ENCODE results near the gene HEXD. TPM values are rescaled to one million over a fixed set of nuclear protein-coding genes. Genes with fewer than 3 reads are reported as not detected.
A peak's percentile ranks its signal among the peaks of the same experiment; 100 is the strongest.

The HEXD gene
- total RNA-seq, 4 donors from 2014 or later, result 10.6 to 42.0 (median 12.9) TPM

DNA sequence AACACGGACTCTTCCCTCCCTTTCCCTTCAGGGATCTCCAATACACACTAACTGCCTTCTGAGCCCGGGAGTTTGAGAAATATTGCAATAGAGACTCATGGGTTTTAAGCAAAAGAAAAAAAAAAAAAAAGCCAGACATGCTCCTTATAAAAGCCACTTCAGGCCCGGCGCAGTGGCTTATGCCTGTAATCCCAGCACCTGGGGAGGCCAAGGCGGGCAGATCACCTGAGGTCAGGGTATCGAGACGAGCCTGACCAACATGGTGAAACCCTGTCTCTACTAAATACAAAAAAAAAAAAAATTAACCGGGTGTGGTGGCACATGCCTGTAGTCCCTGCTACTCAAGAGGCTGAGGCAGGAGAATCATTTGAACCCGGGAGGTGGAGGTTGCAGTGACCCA, 2.4 kb upstream of the HEXD start:
- intact Hi-C loops (cut with DNase I), result loop anchor here (2.0 kb wide), 1 partner anchor 65 kb away; no protein-coding TSS in a partner anchor
- Histone ChIP-seq H3K27ac (no peak overlapping the region), H3K4me1 (peaks cover 16 to 38% (median 16%) of the 10 kb centered on the region in 3 donors), H3K4me3 (no peak overlapping the region), H3K9me3 (no peaks in the 10 kb centered on the region), H3K27me3 (no peaks in the 10 kb centered on the region), H3K36me3 (peaks cover 0 to 27% (median under 1%) of the 10 kb centered on the region in 3 donors)
- no peak for TF ChIP-seq POLR2A (IDR thresholded peaks at IDR 0.05)
- TF ChIP-seq, protein P1, sequence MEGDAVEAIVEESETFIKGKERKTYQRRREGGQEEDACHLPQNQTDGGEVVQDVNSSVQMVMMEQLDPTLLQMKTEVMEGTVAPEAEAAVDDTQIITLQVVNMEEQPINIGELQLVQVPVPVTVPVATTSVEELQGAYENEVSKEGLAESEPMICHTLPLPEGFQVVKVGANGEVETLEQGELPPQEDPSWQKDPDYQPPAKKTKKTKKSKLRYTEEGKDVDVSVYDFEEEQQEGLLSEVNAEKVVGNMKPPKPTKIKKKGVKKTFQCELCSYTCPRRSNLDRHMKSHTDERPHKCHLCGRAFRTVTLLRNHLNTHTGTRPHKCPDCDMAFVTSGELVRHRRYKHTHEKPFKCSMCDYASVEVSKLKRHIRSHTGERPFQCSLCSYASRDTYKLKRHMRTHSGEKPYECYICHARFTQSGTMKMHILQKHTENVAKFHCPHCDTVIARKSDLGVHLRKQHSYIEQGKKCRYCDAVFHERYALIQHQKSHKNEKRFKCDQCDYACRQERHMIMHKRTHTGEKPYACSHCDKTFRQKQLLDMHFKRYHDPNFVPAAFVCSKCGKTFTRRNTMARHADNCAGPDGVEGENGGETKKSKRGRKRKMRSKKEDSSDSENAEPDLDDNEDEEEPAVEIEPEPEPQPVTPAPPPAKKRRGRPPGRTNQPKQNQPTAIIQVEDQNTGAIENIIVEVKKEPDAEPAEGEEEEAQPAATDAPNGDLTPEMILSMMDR (IDR thresholded peaks at IDR 0.05), result no peak
- DNase-seq, result no peak
- WGBS, 2 donors, result 88 to 90% methylated on average over 7 of the region's 9 CpGs

- Histone ChIP-seq H3K9me3 (no peaks in the 10 kb centered on the region), H3K27me3 (no peaks in the 10 kb centered on the region), H3K4me1 (peaks cover 16 to 38% (median 16%) of the 10 kb centered on the region in 3 donors), H3K36me3 (peaks cover 0 to 32% (median 5%) of the 10 kb centered on the region in 3 donors), H3K4me3 (no peak overlapping the region), H3K27ac (no peak overlapping the region)
- DNase-seq, result no peak
- 83 to 86% methylated on average over 4 of the region's 4 CpGs for WGBS, 2 donors
- TF ChIP-seq POLR2A (IDR thresholded peaks at IDR 0.05), result no peak
- TF ChIP-seq, protein P1 (IDR thresholded peaks at IDR 0.05), result no peak
- intact Hi-C loops (cut with DNase I), result no loop called here
These were observed 1.9 kb upstream of the HEXD start for GRCh38 chr17:82416264-82416663.

DNA sequence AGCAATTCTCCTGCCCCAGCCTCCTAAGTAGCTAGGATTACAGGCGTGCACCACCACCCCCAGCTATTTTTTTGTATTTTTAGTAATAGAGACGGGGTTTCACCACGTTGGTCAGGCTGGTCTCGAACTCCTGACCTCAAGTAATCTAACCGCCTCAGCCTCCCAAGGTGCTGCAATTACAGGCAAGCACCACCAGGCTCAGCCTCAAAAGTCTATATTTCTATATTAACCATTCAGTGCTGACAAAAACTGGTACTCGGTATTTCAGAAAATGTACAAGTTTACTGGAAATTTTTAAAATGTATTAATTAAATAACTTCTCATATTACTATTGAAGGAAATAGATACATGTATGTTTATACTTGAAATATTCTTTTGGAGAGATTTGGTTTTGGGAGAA, 1.4 kb upstream of the HEXD start:
- H3K9me3 ChIP-seq, result no peaks in the 10 kb centered on the region
- no peak for DNase-seq
- no peak overlapping the region for H3K27ac ChIP-seq
- no peak overlapping the region for H3K4me3 ChIP-seq
- H3K4me1 ChIP-seq, result peaks cover 16 to 38% (median 16%) of the 10 kb centered on the region in 3 donors
- intact Hi-C loops (cut with DNase I), result no loop called here
- peaks cover 0 to 37% (median 8%) of the 10 kb centered on the region in 3 donors for H3K36me3 ChIP-seq
- 83 to 85% methylated on average over 6 of the region's 6 CpGs for WGBS, 2 donors
- no peak for TF ChIP-seq POLR2A (IDR thresholded peaks at IDR 0.05)
- TF ChIP-seq, protein P1 (IDR thresholded peaks at IDR 0.05), result peak in 1 of 6 experiments; percentile 24
- no peaks in the 10 kb centered on the region for H3K27me3 ChIP-seq

DNA sequence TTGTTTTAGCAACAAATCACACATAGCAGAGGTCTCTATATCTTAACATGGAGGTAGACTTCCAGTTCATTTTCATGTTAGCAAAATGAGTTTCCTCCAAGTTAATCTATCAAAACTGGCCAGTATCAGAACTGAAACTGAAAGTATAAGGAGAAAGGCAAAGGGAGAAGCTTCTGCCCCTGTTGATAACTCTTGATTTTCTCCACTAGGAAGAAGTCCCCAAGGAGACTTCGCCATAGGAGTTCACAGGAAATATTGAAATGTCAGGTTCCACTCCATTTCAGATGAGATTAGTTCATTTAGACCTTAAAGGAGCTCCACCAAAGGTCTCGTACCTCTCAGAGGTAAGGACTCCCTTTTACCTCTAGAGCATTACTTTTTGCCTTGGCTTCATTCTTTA, 1.4 kb downstream of the HEXD start:
- WGBS, 2 donors, result 42 to 64% methylated on average over 2 of the region's 2 CpGs
- peaks cover 14 to 33% (median 14%) of the 10 kb centered on the region in 3 donors for H3K4me1 ChIP-seq
- H3K27me3 ChIP-seq, result no peaks in the 10 kb centered on the region
- peak overlapping the region; percentile 3 to 96 (median 67) for H3K27ac ChIP-seq
- intact Hi-C loops (cut with DNase I), result no loop called here
- H3K4me3 ChIP-seq, result peak overlapping the region; percentile 75 to 87 (median 80)
- DNase-seq, result no peak
- H3K9me3 ChIP-seq, result peaks cover 0 to 7% (median 0%) of the 10 kb centered on the region in 3 donors
- TF ChIP-seq, protein P1 (IDR thresholded peaks at IDR 0.05), result no peak
- TF ChIP-seq POLR2A (IDR thresholded peaks at IDR 0.05), result no peak
- peaks cover 0 to 30% (median 8%) of the 10 kb centered on the region in 3 donors for H3K36me3 ChIP-seq

DNA sequence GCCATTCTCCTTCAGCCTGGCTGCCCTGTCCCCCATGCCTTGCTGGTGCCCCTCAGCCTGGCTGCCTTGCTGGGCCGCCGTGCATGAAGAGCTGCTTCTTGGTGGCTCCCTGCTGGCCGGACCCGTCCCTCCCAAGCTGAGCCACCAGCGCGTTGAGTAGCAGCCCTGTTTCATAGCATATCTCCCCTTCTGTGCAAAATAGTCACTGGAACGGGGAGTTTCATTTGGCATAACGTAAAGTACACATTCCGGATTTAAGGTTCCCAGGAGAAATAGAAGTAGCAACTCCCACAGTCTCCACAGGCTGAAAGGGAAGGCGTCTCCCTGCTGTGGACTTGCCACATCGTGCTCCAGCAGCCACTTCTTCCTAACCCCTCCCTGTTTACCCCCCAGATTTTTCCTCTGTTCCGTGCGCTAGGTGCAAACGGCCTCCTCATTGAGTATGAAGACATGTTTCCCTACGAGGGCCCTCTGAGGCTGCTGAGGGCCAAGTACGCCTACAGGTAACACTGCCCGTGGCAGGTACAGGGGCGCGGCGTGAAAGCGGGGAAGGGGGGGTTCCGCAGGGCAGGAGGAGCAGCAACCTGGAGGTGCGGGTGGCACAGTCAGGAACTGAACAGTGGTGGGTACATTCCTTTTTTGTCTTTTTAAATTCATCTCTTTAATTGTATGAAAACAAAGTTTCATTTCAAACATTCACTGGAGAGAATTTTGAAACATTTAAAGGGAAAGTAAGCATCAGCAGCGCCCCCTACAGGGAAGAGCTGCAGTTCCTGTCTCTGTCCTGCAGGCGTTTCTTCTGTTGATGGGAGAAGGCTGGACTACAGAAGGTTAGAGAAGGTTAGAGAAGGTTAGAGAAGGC, 6.1 kb downstream of the HEXD start:
- Histone ChIP-seq H3K4me3 (no peak overlapping the region), H3K27ac (no peak overlapping the region), H3K27me3 (no peaks in the 10 kb centered on the region), H3K4me1 (peaks cover 3 to 8% (median 4%) of the 10 kb centered on the region in 3 donors), H3K9me3 (peaks cover 0 to 7% (median 0%) of the 10 kb centered on the region in 3 donors), H3K36me3 (peaks cover 0 to 30% (median 8%) of the 10 kb centered on the region in 3 donors)
- DNase-seq, result no peak
- WGBS, 2 donors, result 78 to 79% methylated on average over 20 to 23 of the region's 25 CpGs
- intact Hi-C loops (cut with DNase I), result no loop called here
- TF ChIP-seq, protein P1 (IDR thresholded peaks at IDR 0.05), result peak in 4 of 6 experiments; percentile 61 to 76 (median 67)
- no peak for TF ChIP-seq POLR2A (IDR thresholded peaks at IDR 0.05)

All from esophagus squamous epithelium (tissue), 5 donors.